Measurements from ENCODE around the gene ATXN1. TPM values are rescaled to one million over a fixed set of nuclear protein-coding genes. Genes with fewer than 3 reads are reported as not detected.

Gene ATXN1
- total RNA-seq, 1 experiment from 2014 or later: 16.5 TPM

DNA sequence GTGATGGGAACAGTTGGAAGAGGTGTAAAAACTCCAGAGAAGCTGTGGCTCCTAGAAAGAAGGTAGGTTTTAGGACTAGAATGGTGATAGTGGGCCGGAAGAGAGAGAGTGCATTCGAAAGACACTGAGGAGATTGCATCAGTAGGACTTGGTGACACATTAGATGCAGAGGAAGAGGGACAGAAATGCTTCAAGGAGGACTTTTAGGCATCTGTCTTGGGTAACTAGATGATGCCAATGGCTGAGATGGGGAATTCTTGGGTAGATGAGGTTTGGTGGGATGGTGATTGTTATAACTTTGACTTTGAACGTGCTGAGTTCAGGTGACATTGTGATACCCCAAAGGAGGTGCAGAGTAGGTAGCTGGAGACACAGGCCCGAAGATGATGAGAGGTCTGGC is 326.4 kb downstream of the ATXN1 start:
- DNase-seq (ENCODE audit: unreplicated experiment): no peak
- POLR2A ChIA-PET: interaction anchor here (1.1 kb wide), 1 partner anchor 98 kb away, joined by 3 read pairs; no protein-coding TSS in a partner anchor
- CTCF ChIA-PET: interaction anchor here (0.6 to 1.1 kb wide), 2 partner anchors 119 to 645 kb away, joined by 3 to 4 read pairs; no protein-coding TSS in a partner anchor
- H3K36me3 Mint-ChIP-seq (ENCODE audit: insufficient read depth, unreplicated experiment): peaks cover 5% of the 10 kb centered on the region
- BruUV-seq (replicated peaks): no TSS peak
- H3K4me1 Mint-ChIP-seq (ENCODE audit: insufficient read depth, unreplicated experiment): peaks cover 5% of the 10 kb centered on the region
- TF ChIP-seq, protein P1, sequence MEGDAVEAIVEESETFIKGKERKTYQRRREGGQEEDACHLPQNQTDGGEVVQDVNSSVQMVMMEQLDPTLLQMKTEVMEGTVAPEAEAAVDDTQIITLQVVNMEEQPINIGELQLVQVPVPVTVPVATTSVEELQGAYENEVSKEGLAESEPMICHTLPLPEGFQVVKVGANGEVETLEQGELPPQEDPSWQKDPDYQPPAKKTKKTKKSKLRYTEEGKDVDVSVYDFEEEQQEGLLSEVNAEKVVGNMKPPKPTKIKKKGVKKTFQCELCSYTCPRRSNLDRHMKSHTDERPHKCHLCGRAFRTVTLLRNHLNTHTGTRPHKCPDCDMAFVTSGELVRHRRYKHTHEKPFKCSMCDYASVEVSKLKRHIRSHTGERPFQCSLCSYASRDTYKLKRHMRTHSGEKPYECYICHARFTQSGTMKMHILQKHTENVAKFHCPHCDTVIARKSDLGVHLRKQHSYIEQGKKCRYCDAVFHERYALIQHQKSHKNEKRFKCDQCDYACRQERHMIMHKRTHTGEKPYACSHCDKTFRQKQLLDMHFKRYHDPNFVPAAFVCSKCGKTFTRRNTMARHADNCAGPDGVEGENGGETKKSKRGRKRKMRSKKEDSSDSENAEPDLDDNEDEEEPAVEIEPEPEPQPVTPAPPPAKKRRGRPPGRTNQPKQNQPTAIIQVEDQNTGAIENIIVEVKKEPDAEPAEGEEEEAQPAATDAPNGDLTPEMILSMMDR (IDR thresholded peaks at IDR 0.05; ENCODE audit: unreplicated experiment): no peak
- H3K9me3 Mint-ChIP-seq (ENCODE audit: unreplicated experiment): peaks cover 9% of the 10 kb centered on the region
- no peak overlapping the region for H3K27ac Mint-ChIP-seq (ENCODE audit: low read depth, unreplicated experiment)
- H3K4me3 Mint-ChIP-seq (ENCODE audit: unreplicated experiment): no peak overlapping the region
- intact Hi-C loops (cut with micrococcal nuclease): no loop called here
- H3K27me3 Mint-ChIP-seq (ENCODE audit: insufficient read depth, unreplicated experiment): no peaks in the 10 kb centered on the region

DNA sequence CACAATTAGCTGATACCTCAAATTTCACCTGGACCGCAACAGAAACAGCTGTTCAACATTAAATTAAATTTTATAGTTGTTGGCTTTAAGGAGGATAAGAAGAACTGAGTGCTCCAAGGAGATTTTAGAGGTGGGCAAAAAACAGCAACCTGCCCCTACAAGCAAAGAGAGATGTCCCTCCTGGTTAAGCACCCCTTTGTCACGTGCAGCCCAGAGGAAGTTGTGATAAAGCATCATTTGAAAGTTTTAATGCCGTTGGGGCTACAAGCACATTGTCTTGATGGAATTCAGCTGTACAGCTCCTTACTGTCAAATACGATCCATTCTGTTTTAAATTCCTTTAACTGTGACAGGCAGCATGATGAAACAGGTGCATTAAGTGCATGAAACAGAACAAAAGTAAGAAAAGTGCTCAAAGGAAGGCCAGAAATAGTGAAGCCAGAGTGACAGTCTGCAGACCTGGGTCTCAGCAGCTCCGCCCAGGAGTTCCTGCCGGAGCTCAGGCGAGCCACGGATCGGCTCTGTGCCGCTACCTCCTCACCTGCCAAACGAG is 327.8 kb downstream of the ATXN1 start:
- no peak for DNase-seq (ENCODE audit: unreplicated experiment)
- Mint-ChIP-seq H3K4me3 (ENCODE audit: unreplicated experiment) (no peak overlapping the region), H3K27ac (ENCODE audit: low read depth, unreplicated experiment) (no peak overlapping the region), H3K9me3 (ENCODE audit: unreplicated experiment) (peaks cover 9% of the 10 kb centered on the region), H3K4me1 (ENCODE audit: insufficient read depth, unreplicated experiment) (peaks cover 5% of the 10 kb centered on the region), H3K36me3 (ENCODE audit: insufficient read depth, unreplicated experiment) (peaks cover 9% of the 10 kb centered on the region), H3K27me3 (ENCODE audit: insufficient read depth, unreplicated experiment) (no peaks in the 10 kb centered on the region)
- ChIA-PET CTCF (interaction anchor here (0.6 kb wide), 2 partner anchors 18 to 532 kb away, joined by 3 to 5 read pairs; no protein-coding TSS in a partner anchor), POLR2A (no interaction called here)
- BruUV-seq (replicated peaks): no TSS peak
- intact Hi-C loops (cut with micrococcal nuclease): no loop called here
- TF ChIP-seq, protein P1 (IDR thresholded peaks at IDR 0.05; ENCODE audit: unreplicated experiment): no peak

DNA sequence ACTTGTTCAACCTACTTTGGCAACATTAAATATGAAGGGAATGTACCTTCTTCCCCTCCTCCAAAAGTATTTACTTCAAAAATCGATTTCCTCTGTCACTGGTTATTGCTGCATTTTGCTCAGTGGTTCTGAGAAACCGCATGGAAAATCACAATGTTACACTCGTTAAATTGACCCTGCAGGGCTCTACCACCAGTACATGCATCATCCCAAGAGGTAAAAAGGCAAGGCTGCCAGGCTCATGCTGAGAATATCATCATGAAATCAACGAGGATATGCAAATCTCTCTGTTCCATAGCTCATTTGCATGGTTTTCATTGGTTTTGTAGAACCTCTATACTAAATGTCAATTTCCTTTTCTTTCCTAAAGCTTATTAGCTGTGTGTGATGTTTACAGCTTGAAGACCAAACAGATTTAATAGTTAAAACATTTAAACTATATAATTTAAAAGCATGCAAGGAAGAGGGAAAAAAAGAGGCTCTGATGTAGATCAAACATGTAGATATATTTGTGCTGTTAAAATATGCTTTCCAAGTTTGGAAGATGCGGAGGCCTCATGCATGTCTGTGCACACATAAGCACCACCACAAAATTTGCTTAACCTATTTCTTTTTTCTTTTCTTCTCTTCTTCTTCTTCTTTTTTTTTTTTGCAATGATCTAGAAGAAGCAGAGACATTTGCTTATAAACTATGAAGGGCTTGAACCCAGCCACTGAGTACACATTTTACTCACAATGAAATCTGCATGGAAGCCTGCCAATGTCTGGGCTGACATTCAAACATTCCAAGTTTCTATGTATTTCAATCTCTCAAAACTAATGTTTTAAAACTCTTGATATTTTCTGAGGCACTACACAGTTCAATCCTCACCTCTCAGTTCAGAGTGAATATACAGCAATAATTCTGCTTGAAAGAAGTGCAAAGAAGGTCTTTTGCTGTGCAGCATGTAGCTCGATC is 328.9 kb downstream of the ATXN1 start:
- intact Hi-C loops (cut with micrococcal nuclease): no loop called here
- Mint-ChIP-seq H3K4me1 (ENCODE audit: insufficient read depth, unreplicated experiment) (peaks cover 5% of the 10 kb centered on the region), H3K27me3 (ENCODE audit: insufficient read depth, unreplicated experiment) (no peaks in the 10 kb centered on the region), H3K27ac (ENCODE audit: low read depth, unreplicated experiment) (no peak overlapping the region), H3K4me3 (ENCODE audit: unreplicated experiment) (no peak overlapping the region), H3K36me3 (ENCODE audit: insufficient read depth, unreplicated experiment) (peaks cover 10% of the 10 kb centered on the region), H3K9me3 (ENCODE audit: unreplicated experiment) (peaks cover 9% of the 10 kb centered on the region)
- ChIA-PET POLR2A (no interaction called here), CTCF (interaction anchor here (0.7 kb wide), 1 partner anchor 292 kb away, joined by 3 read pairs; no protein-coding TSS in a partner anchor)
- DNase-seq (ENCODE audit: unreplicated experiment): no peak
- BruUV-seq (replicated peaks): no TSS peak
- TF ChIP-seq, protein P1 (IDR thresholded peaks at IDR 0.05; ENCODE audit: unreplicated experiment): no peak

- H3K36me3 Mint-ChIP-seq (ENCODE audit: insufficient read depth, unreplicated experiment): peaks cover 10% of the 10 kb centered on the region
- intact Hi-C loops (cut with micrococcal nuclease): no loop called here
- no peak for DNase-seq (ENCODE audit: unreplicated experiment)
- no peak overlapping the region for H3K4me3 Mint-ChIP-seq (ENCODE audit: unreplicated experiment)
- POLR2A ChIA-PET: no interaction called here
- peaks cover 9% of the 10 kb centered on the region for H3K9me3 Mint-ChIP-seq (ENCODE audit: unreplicated experiment)
- CTCF ChIA-PET: no interaction called here
- no peak overlapping the region for H3K27ac Mint-ChIP-seq (ENCODE audit: low read depth, unreplicated experiment)
- H3K4me1 Mint-ChIP-seq (ENCODE audit: insufficient read depth, unreplicated experiment): no peaks in the 10 kb centered on the region
- no TSS peak for BruUV-seq (replicated peaks)
- no peaks in the 10 kb centered on the region for H3K27me3 Mint-ChIP-seq (ENCODE audit: insufficient read depth, unreplicated experiment)
- TF ChIP-seq, protein P1 (IDR thresholded peaks at IDR 0.05; ENCODE audit: unreplicated experiment): no peak
These were observed 330.2 kb downstream of the ATXN1 start for GRCh38 chr6:16431106-16431505.
